ENCODE data around the gene IL17C.

DNA sequence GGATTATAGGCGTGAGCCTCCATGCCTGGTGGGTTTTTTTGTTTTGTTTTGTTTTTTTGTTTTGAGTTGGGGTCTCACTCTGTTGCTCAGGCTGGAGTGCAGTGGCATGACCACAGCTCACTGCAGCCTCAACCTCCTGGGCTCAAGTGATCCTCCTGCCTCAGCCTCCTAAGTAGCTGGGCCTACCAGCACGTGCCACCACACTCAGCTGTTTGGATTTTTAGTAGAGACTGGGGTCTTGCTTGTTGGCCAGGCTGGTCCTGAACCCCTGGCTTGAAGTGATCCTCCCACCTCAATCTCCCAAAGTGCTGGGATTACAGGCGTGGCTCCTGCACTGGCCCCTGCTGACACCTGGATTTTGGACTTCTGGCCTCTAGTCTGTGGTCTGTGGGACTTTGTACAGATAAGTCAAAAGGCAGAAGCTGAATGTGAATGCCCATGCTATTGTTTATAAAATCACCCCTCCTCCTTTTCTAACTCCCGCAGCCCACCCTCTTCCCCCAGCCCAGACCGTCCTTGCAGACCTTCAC lies 42.2 kb downstream of the IL17C start:
- TF ChIP-seq, protein P1, sequence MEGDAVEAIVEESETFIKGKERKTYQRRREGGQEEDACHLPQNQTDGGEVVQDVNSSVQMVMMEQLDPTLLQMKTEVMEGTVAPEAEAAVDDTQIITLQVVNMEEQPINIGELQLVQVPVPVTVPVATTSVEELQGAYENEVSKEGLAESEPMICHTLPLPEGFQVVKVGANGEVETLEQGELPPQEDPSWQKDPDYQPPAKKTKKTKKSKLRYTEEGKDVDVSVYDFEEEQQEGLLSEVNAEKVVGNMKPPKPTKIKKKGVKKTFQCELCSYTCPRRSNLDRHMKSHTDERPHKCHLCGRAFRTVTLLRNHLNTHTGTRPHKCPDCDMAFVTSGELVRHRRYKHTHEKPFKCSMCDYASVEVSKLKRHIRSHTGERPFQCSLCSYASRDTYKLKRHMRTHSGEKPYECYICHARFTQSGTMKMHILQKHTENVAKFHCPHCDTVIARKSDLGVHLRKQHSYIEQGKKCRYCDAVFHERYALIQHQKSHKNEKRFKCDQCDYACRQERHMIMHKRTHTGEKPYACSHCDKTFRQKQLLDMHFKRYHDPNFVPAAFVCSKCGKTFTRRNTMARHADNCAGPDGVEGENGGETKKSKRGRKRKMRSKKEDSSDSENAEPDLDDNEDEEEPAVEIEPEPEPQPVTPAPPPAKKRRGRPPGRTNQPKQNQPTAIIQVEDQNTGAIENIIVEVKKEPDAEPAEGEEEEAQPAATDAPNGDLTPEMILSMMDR (IDR thresholded peaks at IDR 0.05), result no peak
- TF ChIP-seq POLR2A (IDR thresholded peaks at IDR 0.05) (no peak), EP300 (IDR thresholded peaks at IDR 0.05) (no peak)

Data from ovary (tissue), 3 donors.